DND-41 (cell line): ENCODE data around the gene ZNF419.

ENCODE experiments used
- ATAC-seq: fragments of 200-7000 bp; cut with Tn5 transposase; 3 replicates; pipeline ENCODE4 v1.9.1; 2021; ENCODE audit warnings: low read depth; ENCODE audit not compliant: insufficient read depth
- DNase-seq: peaks from one replicate; pipeline ENCODE4 v3.0.0-alpha.2; 2020
- H2AFZ ChIP-seq: 2 replicates; pipeline ENCODE4 v1.6.0; 2012; ENCODE audit warnings: low read depth, low read length
- H3K27ac ChIP-seq: 2 replicates; pipeline ENCODE4 v1.5.1; 2012; ENCODE audit warnings: low read length, inconsistent platforms
- H3K27me3 ChIP-seq: fragments of 200-600 bp; sonication (generic); 2 replicates; pipeline ENCODE4 v1.6.0; 2012; ENCODE audit warnings: low read length, mild to moderate bottlenecking, inconsistent platforms; ENCODE audit not compliant: insufficient read depth, poor library complexity
- H3K36me3 ChIP-seq: 2 replicates; pipeline ENCODE4 v1.5.1; 2012; ENCODE audit warnings: low read length, inconsistent platforms; ENCODE audit not compliant: insufficient read depth
- H3K4me1 ChIP-seq: 2 replicates; pipeline ENCODE4 v1.5.1; 2012; ENCODE audit warnings: mild to moderate bottlenecking, low read length; ENCODE audit not compliant: insufficient read depth
- H3K4me2 ChIP-seq: 2 replicates; pipeline ENCODE4 v1.6.0; 2012; ENCODE audit warnings: mild to moderate bottlenecking, moderate library complexity, low read length, inconsistent platforms; ENCODE audit not compliant: insufficient read depth
- H3K4me3 ChIP-seq, 2 experiments: fragments of 200-600 bp in 1 of 2; shearing (Covaris generic) in 1 of 2; 2 replicates each; pipeline ENCODE4 v1.5.1; 2012 to 2016; ENCODE audit warnings: inconsistent platforms in 2 of 2, low read length in 2 of 2, mild to moderate bottlenecking in 2 of 2, low read depth in 1 of 2, moderate library complexity in 1 of 2
- H3K79me2 ChIP-seq: 2 replicates; pipeline ENCODE4 v1.6.0; 2012; ENCODE audit warnings: low read length, inconsistent platforms; ENCODE audit not compliant: insufficient read depth
- H3K9ac ChIP-seq: 2 replicates; pipeline ENCODE4 v1.6.0; 2012; ENCODE audit warnings: low read depth, mild to moderate bottlenecking, inconsistent platforms, low read length, moderate library complexity
- H3K9me3 ChIP-seq: 2 replicates; pipeline ENCODE4 v1.5.1; 2012; ENCODE audit warnings: low read length, moderate library complexity, mild to moderate bottlenecking, inconsistent platforms; ENCODE audit not compliant: insufficient read depth, severe bottlenecking
- H4K20me1 ChIP-seq: 2 replicates; pipeline ENCODE4 v1.6.0; 2012; ENCODE audit warnings: low read length; ENCODE audit not compliant: insufficient read depth
- CTCF ChIP-seq: IDR thresholded peaks from 2 replicates; pipeline ENCODE4 v1.5.1; 2012; ENCODE audit warnings: borderline replicate concordance, low read length, moderate library complexity, mild to moderate bottlenecking; ENCODE audit not compliant: poor library complexity, severe bottlenecking; ENCODE audit errors: extremely low read depth
- EZH2 ChIP-seq: IDR thresholded peaks from 3 replicates; pipeline ENCODE4 v1.6.1; 2012; ENCODE audit warnings: borderline replicate concordance, low read depth, mild to moderate bottlenecking, moderate library complexity, low read length, inconsistent platforms; ENCODE audit not compliant: severe bottlenecking

The ZNF419 gene

DNA sequence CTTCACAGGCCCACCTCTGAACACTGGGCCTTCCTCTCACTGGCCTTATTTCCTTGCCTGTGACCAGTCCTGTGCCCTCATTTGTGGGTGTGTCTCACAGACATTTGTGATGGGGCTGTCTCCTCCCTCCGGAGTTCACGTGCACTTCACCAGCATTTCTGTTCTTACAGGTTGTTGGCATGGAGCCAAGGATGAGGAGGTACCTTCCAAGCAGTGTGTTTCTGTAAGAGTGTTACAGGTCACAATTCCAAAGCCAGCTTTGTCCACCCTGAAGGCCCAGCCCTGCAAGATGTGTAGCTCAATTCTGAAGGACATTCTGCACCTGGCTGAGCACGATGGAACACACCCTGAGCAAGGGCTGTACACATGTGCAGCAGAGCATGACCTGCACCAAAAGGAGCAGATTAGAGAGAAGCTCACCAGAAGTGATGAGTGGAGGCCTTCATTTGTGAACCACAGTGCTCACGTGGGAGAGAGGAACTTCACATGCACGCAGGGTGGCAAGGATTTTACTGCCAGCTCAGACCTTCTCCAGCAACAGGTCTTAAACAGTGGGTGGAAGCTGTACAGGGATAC lies 44.3 kb upstream of the ZNF419 start:
- ATAC-seq (no peak), DNase-seq (no peak)
- H3K27ac ChIP-seq = no peak overlapping the region
- TF ChIP-seq EZH2 = no peak
- no peak for TF ChIP-seq CTCF
- H3K9ac ChIP-seq = no peak overlapping the region
- H3K9me3 ChIP-seq = no peaks in the 10 kb centered on the region
- H3K27me3 ChIP-seq = no peaks in the 10 kb centered on the region
- no peak overlapping the region for H3K4me3 ChIP-seq
- H2AFZ ChIP-seq = no peak overlapping the region
- peaks cover 51% of the 10 kb centered on the region for H3K79me2 ChIP-seq
- no peak overlapping the region for H3K4me2 ChIP-seq
- H3K36me3 ChIP-seq = peaks cover 51% of the 10 kb centered on the region
- peaks cover 12% of the 10 kb centered on the region for H4K20me1 ChIP-seq
- peaks cover 9% of the 10 kb centered on the region; the same call in 1 of the 2 replicates for H3K4me1 ChIP-seq

DNA sequence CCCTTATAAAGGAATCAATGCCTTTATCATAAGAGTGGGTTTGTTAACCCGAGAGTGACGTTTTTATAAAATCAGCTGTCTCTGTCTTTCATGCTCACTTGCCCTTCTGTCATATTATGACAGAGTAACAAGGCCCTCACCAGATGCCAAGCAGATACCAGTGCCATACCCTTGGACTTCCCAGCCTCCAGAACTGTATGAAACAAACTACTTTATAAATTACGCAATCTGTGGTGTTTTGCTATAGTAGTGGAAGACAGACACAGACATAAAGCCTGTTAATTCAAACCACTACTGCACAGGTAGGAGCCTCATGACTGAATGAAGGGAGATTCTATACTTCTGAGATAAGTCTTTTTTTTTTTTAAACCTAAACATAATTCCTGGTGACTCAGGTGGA lies 35.2 kb upstream of the ZNF419 start:
- H3K9me3 ChIP-seq = no peaks in the 10 kb centered on the region
- ATAC-seq (no peak), DNase-seq (no peak)
- no peak overlapping the region for H2AFZ ChIP-seq
- no peak overlapping the region for H3K9ac ChIP-seq
- TF ChIP-seq CTCF (no peak), EZH2 (no peak)
- no peak overlapping the region for H3K27ac ChIP-seq
- no peak overlapping the region for H3K4me3 ChIP-seq
- no peaks in the 10 kb centered on the region for H3K27me3 ChIP-seq
- H4K20me1 ChIP-seq = no peaks in the 10 kb centered on the region
- no peaks in the 10 kb centered on the region for H3K4me1 ChIP-seq
- H3K79me2 ChIP-seq = no peaks in the 10 kb centered on the region
- no peak overlapping the region for H3K4me2 ChIP-seq
- H3K36me3 ChIP-seq = 0 out of 2 replicates have a peak, but pooled peaks cover 5% of the 10 kb centered on the region

- TF ChIP-seq CTCF (peak; percentile 95), EZH2 (no peak)
- Histone ChIP-seq H3K27ac (no peak overlapping the region), H3K27me3 (no peaks in the 10 kb centered on the region), H3K9ac (no peak overlapping the region), H3K4me2 (no peak overlapping the region), H3K9me3 (peaks cover 9% of the 10 kb centered on the region), H2AFZ (no peak overlapping the region), H3K36me3 (peaks cover 5% of the 10 kb centered on the region; the same call in 1 of the 2 replicates), H3K4me1 (no peaks in the 10 kb centered on the region), H3K4me3 (no peak overlapping the region), H4K20me1 (no peaks in the 10 kb centered on the region), H3K79me2 (peaks cover 12% of the 10 kb centered on the region; the same call in 1 of the 2 replicates)
- DNase-seq (peak; percentile 64), ATAC-seq (peak; percentile 96)
These were observed 21.7 kb upstream of the ZNF419 start for GRCh38 chr19:57465680-57466381.
